A673 (cell line): ENCODE results near the gene FAM168A. TPM values are rescaled to one million over a fixed set of nuclear protein-coding genes. Genes with fewer than 3 reads are reported as not detected.

ENCODE experiments used
- BruUV-seq: library from RNA; stranded (reverse); fragments of 400-500 nt; replicated peaks from 2 replicates; lab custom pipeline; 2021; lab: Mats Ljungman, UMichigan
- CTCF ChIA-PET: fragments of 300-600 bp; sonication (Branson Sonifier 250); formaldehyde crosslinking; loops from one replicate; lab custom pipeline; 2022; ENCODE audit warnings: antibody characterized with exemption; lab: Charles Lee
- POLR2A ChIA-PET: fragments of 300-600 bp; sonication (Branson Sonifier 250); formaldehyde crosslinking; loops from one replicate; lab custom pipeline; 2022; ENCODE audit warnings: antibody characterized with exemption; ENCODE audit not compliant: low non-redundant PET; lab: Charles Lee
- DNase-seq: peaks from one replicate; pipeline ENCODE4 v3.0.0-alpha.2; 2015; ENCODE audit warnings: low spot score
- H3K27ac ChIP-seq: fragments of 200-600 bp; sonication (generic); 2 replicates; pipeline ENCODE4 v1.5.1; 2016; ENCODE audit warnings: mixed run types, low read depth, mild to moderate bottlenecking, mixed read lengths, antibody characterized with exemption, low read length; ENCODE audit not compliant: poor library complexity, severe bottlenecking
- H3K27me3 ChIP-seq: fragments of 200-600 bp; sonication (generic); replicated peaks from 2 replicates; pipeline ENCODE4 v1.6.1; 2017; ENCODE audit warnings: mixed run types, low read depth, mild to moderate bottlenecking, mixed read lengths, antibody characterized with exemption, low read length; ENCODE audit not compliant: insufficient read depth, poor library complexity
- H3K36me3 ChIP-seq: fragments of 200-600 bp; sonication (generic); 2 replicates; pipeline ENCODE4 v1.6.1; 2016; ENCODE audit warnings: mixed run types, mild to moderate bottlenecking, mixed read lengths, antibody characterized with exemption, low read length; ENCODE audit not compliant: insufficient read depth, poor library complexity, severe bottlenecking
- H3K4me1 ChIP-seq: fragments of 200-600 bp; sonication (generic); 2 replicates; pipeline ENCODE4 v1.6.1; 2017; ENCODE audit warnings: mixed run types, mild to moderate bottlenecking, mixed read lengths, antibody characterized with exemption, low read length; ENCODE audit not compliant: insufficient read depth, poor library complexity, severe bottlenecking
- H3K4me3 ChIP-seq: fragments of 200-600 bp; sonication (generic); 2 replicates; pipeline ENCODE4 v1.5.1; 2016; ENCODE audit warnings: low read depth, mixed run types, mild to moderate bottlenecking, mixed read lengths, low read length; ENCODE audit not compliant: poor library complexity, severe bottlenecking
- H3K9me3 ChIP-seq: fragments of 200-600 bp; sonication (generic); 2 replicates; pipeline ENCODE4 v1.6.1; 2016; ENCODE audit warnings: mixed run types, low read depth, mild to moderate bottlenecking, mixed read lengths, antibody characterized with exemption, low read length; ENCODE audit not compliant: poor library complexity, severe bottlenecking
- CTCF ChIP-seq: fragments of 300-800, 200-600 bp; sonication (generic); conservative IDR thresholded peaks from 2 replicates; pipeline ENCODE4 v1.5.1; 2017; ENCODE audit warnings: low read depth, mild to moderate bottlenecking, antibody characterized with exemption, low read length, moderate library complexity, mixed read lengths
- EZH2 ChIP-seq: fragments of 200-600 bp; sonication (generic); IDR thresholded peaks from 2 replicates; pipeline ENCODE4 v1.6.1; 2017; ENCODE audit warnings: borderline replicate concordance, low read depth, mild to moderate bottlenecking, mixed read lengths, antibody characterized with exemption, low read length; ENCODE audit not compliant: poor library complexity, severe bottlenecking
- intact Hi-C: fragments of 100-400 bp; cut with micrococcal nuclease; formaldehyde crosslinking; loops from one replicate; pipeline ENCODE4 v1.10.0; 2022; ENCODE audit not compliant: unreplicated experiment
- total RNA-seq: library from RNA; stranded (reverse); gene quantifications from 2 replicates; pipeline ENCODE4 v1.2.3, GENCODE V29; 2021

Gene FAM168A
- total RNA-seq, 1 experiment from 2014 or later, result 46.1 TPM

GRCh38 chr11:73396985-73397384, 200.9 kb downstream of the FAM168A start:
- CTCF ChIA-PET, result no interaction called here
- POLR2A ChIA-PET, result no interaction called here

GRCh38 chr11:73396251-73396930, 201.5 kb downstream of the FAM168A start:
- CTCF ChIA-PET, result interaction anchor here (1.3 kb wide), 1 partner anchor 45 kb away, joined by 3 read pairs; no protein-coding TSS in a partner anchor
- no peak for DNase-seq
- H3K27me3 ChIP-seq, result no peaks in the 10 kb centered on the region
- peaks cover 4% of the 10 kb centered on the region for H3K36me3 ChIP-seq
- no peak for TF ChIP-seq CTCF
- no peak for TF ChIP-seq EZH2
- no peaks in the 10 kb centered on the region for H3K4me1 ChIP-seq
- no TSS peak for BruUV-seq
- no peak overlapping the region for H3K27ac ChIP-seq
- no peaks in the 10 kb centered on the region for H3K9me3 ChIP-seq
- no peak overlapping the region for H3K4me3 ChIP-seq
- intact Hi-C loops, result no loop called here
- POLR2A ChIA-PET, result no interaction called here

More at GRCh38 chr11:73396985-73397384, 200.9 kb downstream of the FAM168A start:
- Histone ChIP-seq H3K27me3 (no peaks in the 10 kb centered on the region), H3K36me3 (peaks cover 4% of the 10 kb centered on the region), H3K4me1 (no peaks in the 10 kb centered on the region), H3K9me3 (no peaks in the 10 kb centered on the region), H3K27ac (no peak overlapping the region), H3K4me3 (no peak overlapping the region)
- no peak for TF ChIP-seq EZH2
- no peak for TF ChIP-seq CTCF
- no TSS peak for BruUV-seq
- intact Hi-C loops, result no loop called here
- DNase-seq, result no peak

- H3K36me3 ChIP-seq, result peaks cover 4% of the 10 kb centered on the region
- no TSS peak for BruUV-seq
- no peaks in the 10 kb centered on the region for H3K9me3 ChIP-seq
- CTCF ChIA-PET, result interaction anchor here (1.3 kb wide), 1 partner anchor 44 kb away, joined by 3 read pairs; no protein-coding TSS in a partner anchor
- intact Hi-C loops, result no loop called here
- H3K4me3 ChIP-seq, result no peak overlapping the region
- POLR2A ChIA-PET, result no interaction called here
- no peak overlapping the region for H3K27ac ChIP-seq
- DNase-seq, result no peak
- H3K27me3 ChIP-seq, result no peaks in the 10 kb centered on the region
- TF ChIP-seq EZH2 (no peak), CTCF (no peak)
- H3K4me1 ChIP-seq, result no peaks in the 10 kb centered on the region
Measured at GRCh38 chr11:73395297-73396208, 202.4 kb downstream of the FAM168A start.
